GM12878 (cell line): Measurements from ENCODE around the gene ST7. TPM values are rescaled to one million over a fixed set of nuclear protein-coding genes. Genes with fewer than 3 reads are reported as not detected.

Source experiments
- ATAC-seq: fragments of 200-7000 bp; cut with Tn5 transposase; 3 replicates; pipeline ENCODE4 v1.9.1; 2020; ENCODE audit warnings: mild to moderate bottlenecking, moderate library complexity
- BruUV-seq: library from RNA; stranded (reverse); fragments of 400-500 nt; replicated peaks from 2 replicates; lab custom pipeline; 2021; lab: Mats Ljungman, UMichigan
- CTCF ChIA-PET: fragments of 300-600 bp; sonication (Branson Sonifier 250); formaldehyde crosslinking; extraction: SDS; loops from one replicate; lab custom pipeline; 2021; ENCODE audit warnings: inconsistent platforms; lab: Yijun Ruan, JAX
- POLR2A ChIA-PET: fragments of 350-600 bp; formaldehyde crosslinking; extraction: SDS; loops from one replicate; lab custom pipeline; 2021; ENCODE audit warnings: inconsistent platforms; lab: Charles Lee
- RAD21 ChIA-PET: fragments of 300-600 bp; sonication (Branson Sonifier 250); formaldehyde crosslinking; loops from one replicate; lab custom pipeline; 2023; ENCODE audit warnings: antibody characterized with exemption; ENCODE audit not compliant: unreplicated experiment; lab: Charles Lee
- SMC1A ChIA-PET: fragments of 300-600 bp; sonication (Branson Sonifier 250); formaldehyde crosslinking; loops from one replicate; lab custom pipeline; 2023; ENCODE audit not compliant: unreplicated experiment, uncharacterized antibody; lab: Charles Lee
- DNase-seq: peaks from one replicate; pipeline ENCODE4 v3.0.0-alpha.2; 2011; ENCODE audit warnings: low read depth, low spot score
- FAIRE-seq: peaks from 3 replicates; lab custom pipeline; 2011; peaks lifted over from hg19 to GRCh38; lab: Jason Lieb, UNC
- H2AFZ ChIP-seq: 2 replicates; pipeline ENCODE4 v1.6.0; 2011; ENCODE audit warnings: low read depth, low read length, control low read depth; ENCODE audit not compliant: control insufficient read depth
- H3K27ac ChIP-seq: 2 replicates; pipeline ENCODE4 v1.5.1; 2011; ENCODE audit warnings: control low read depth; ENCODE audit not compliant: control insufficient read depth, insufficient read depth
- H3K27me3 ChIP-seq, 2 experiments: replicated peaks in 1 of 2; 2 replicates each; pipeline versions ENCODE4 v1.6.0 to v1.6.1; 2011; ENCODE audit warnings: low read length in 1 of 2; ENCODE audit not compliant: control insufficient read depth in 2 of 2, insufficient read depth in 2 of 2
- H3K36me3 ChIP-seq, 2 experiments: 2 replicates each; pipeline ENCODE4 v1.5.1; 2011; ENCODE audit warnings: low read length in 1 of 2; ENCODE audit not compliant: control insufficient read depth in 2 of 2, insufficient read depth in 2 of 2
- H3K4me1 ChIP-seq: 2 replicates; pipeline ENCODE4 v1.6.1; 2011; ENCODE audit warnings: mild to moderate bottlenecking, low read length, moderate library complexity, mixed read lengths; ENCODE audit not compliant: control insufficient read depth, insufficient read depth
- H3K4me2 ChIP-seq: 2 replicates; pipeline ENCODE4 v1.6.0; 2011; ENCODE audit warnings: control low read depth; ENCODE audit not compliant: control insufficient read depth, insufficient read depth
- H3K4me3 ChIP-seq: fragments of 200-600 bp; sonication (generic); 2 replicates; pipeline ENCODE4 v1.5.1; 2016
- H3K79me2 ChIP-seq: 2 replicates; pipeline ENCODE4 v1.6.0; 2011; ENCODE audit warnings: low read length; ENCODE audit not compliant: control insufficient read depth, insufficient read depth
- H3K9ac ChIP-seq: 2 replicates; pipeline ENCODE4 v1.8.0; 2011; ENCODE audit warnings: low read length, control low read depth, mixed read lengths; ENCODE audit not compliant: control insufficient read depth, insufficient read depth
- H3K9me3 ChIP-seq: replicated peaks from 3 replicates; pipeline ENCODE4 v1.5.1; 2011; ENCODE audit warnings: mild to moderate bottlenecking, low read length; ENCODE audit not compliant: control insufficient read depth, insufficient read depth
- H4K20me1 ChIP-seq: 2 replicates; pipeline ENCODE4 v1.6.0; 2011; ENCODE audit not compliant: control insufficient read depth, insufficient read depth
- DPF2 ChIP-seq: fragments of 450-650 bp; IDR thresholded peaks from 2 replicates; pipeline ENCODE4 v1.6.1; 2017; ENCODE audit warnings: mild to moderate bottlenecking
- EGR1 ChIP-seq, 2 experiments: IDR thresholded peaks; 1 replicate in 1 of 2; 2 replicates in 1 of 2; pipeline ENCODE4 v1.6.1; 2011 to 2012; ENCODE audit warnings: low read depth in 2 of 2, low read length in 2 of 2, borderline replicate concordance in 1 of 2, mild to moderate bottlenecking in 1 of 2, moderate library complexity in 1 of 2
- NFYA ChIP-seq: IDR thresholded peaks from 2 replicates; pipeline ENCODE4 v1.6.1; 2011; ENCODE audit warnings: low read depth, mild to moderate bottlenecking, low read length, improper control_type of control experiment, borderline replicate concordance
- SMARCA5 ChIP-seq: fragments of 450-650 bp; IDR thresholded peaks from 2 replicates; pipeline ENCODE4 v1.6.1; 2017; ENCODE audit warnings: mild to moderate bottlenecking
- ZBED1 ChIP-seq: IDR thresholded peaks from 2 replicates; pipeline ENCODE4 v1.6.1; 2016; ENCODE audit warnings: borderline replicate concordance
- WGBS: methylation state at CpG from one replicate; pipeline ENCODE4 v1.1.6; 2016; ENCODE audit warnings: low lambda C conversion rate; ENCODE audit not compliant: insufficient replicate concordance, insufficient coverage; ENCODE audit errors: missing lambda C conversion rate; 5-methylcytosine and 5-hydroxymethylcytosine counted together
- in situ Hi-C: fragments of 300-500 bp; cut with MboI; formaldehyde crosslinking; loops from 9 replicates; pipeline ENCODE4 v1.14.3; 2018; ENCODE audit warnings: mixed read lengths
- intact Hi-C: fragments of 100-400 bp; cut with micrococcal nuclease; formaldehyde crosslinking; loops from one replicate; pipeline ENCODE4 v1.14.2; 2022; ENCODE audit not compliant: unreplicated experiment
- polyA plus RNA-seq, 11 experiments: library from polyadenylated mRNA; depleted of rRNA in 4 of 11; unstranded in 6 of 11; stranded (reverse) in 5 of 11; fragments of >200 nt; fragmentation: Nextera tagmentation in 4 of 11; fragmentation: Illumina TruSeq in 1 of 11; extraction: Ambion mirVana in 4 of 11; extraction: Trizol in 1 of 11; gene quantifications; 1 replicate in 1 of 11; 2 replicates in 10 of 11; pipeline versions ENCODE4 v1.2.1 to v1.2.3, GENCODE V29; 2011 to 2016; ENCODE audit warnings: inconsistent platforms in 2 of 11, missing spikeins in 2 of 11, low read depth in 1 of 11
- total RNA-seq, 4 experiments: library from RNA; depleted of rRNA in 3 of 4; stranded (reverse); fragments of >200 nt in 3 of 4; fragmentation: Illumina TruSeq in 1 of 4; extraction: Trizol in 1 of 4; gene quantifications; 2 replicates each; pipeline versions ENCODE4 v1.2.1 to v1.2.3, GENCODE V29; 2013 to 2021

Gene ST7
- total and polyA plus RNA-seq, 10 of the 15 experiments (the other 5 are each of a cell fraction or from before 2014, with no cell fraction given), result 27.7 to 76.4 (median 53.6) TPM

- DNase-seq (no peak), FAIRE-seq (no peak), ATAC-seq (0 out of 3 replicates have a peak, but pooled peaks have one; percentile 1)
- RAD21 ChIA-PET, result interaction anchor here (0.8 to 9.2 kb wide), 20 partner anchors 10 to 338 kb away, joined by 3 to 112 read pairs (median 4); no protein-coding TSS in a partner anchor
- POLR2A ChIA-PET, result interaction anchor here (0.9 to 1.8 kb wide), 7 partner anchors 10 to 101 kb away, joined by 3 to 7 read pairs (median 3); no protein-coding TSS in a partner anchor
- Histone ChIP-seq H3K4me3 (peak overlapping the region; percentile 46), H3K79me2 (peaks cover 76% of the 10 kb centered on the region), H3K36me3 (no peaks in the 10 kb centered on the region), H4K20me1 (no peaks in the 10 kb centered on the region), H2AFZ (no peak overlapping the region), H3K9ac (peak overlapping the region; percentile 49; the same call in 1 of the 2 replicates), H3K4me2 (peak overlapping the region; percentile 99), H3K4me1 (peaks cover 49% of the 10 kb centered on the region), H3K27ac (peak overlapping the region; percentile 100), H3K27me3 (no peaks in the 10 kb centered on the region), H3K9me3 (no peaks in the 10 kb centered on the region)
- in situ Hi-C loops (no loop called here), intact Hi-C loops (loop anchor here (2.0 to 10.0 kb wide), 2 partner anchors 53 to 1175 kb away; partner anchors contain the start of gene LSM8)
- no TSS peak for BruUV-seq
- SMC1A ChIA-PET, result interaction anchor here (0.9 to 11.1 kb wide), 23 partner anchors 10 to 356 kb away, joined by 3 to 223 read pairs (median 5); no protein-coding TSS in a partner anchor
- 63% methylated on average over 3 of the region's 3 CpGs for WGBS
- no peak for TF ChIP-seq NFYA
- TF ChIP-seq ZBED1, result no peak
- no peak for TF ChIP-seq DPF2
- no peak for TF ChIP-seq EGR1 (IDR thresholded peaks at IDR 0.05; ENCODE audit: borderline replicate concordance in 1 of 2, low read depth in 2 of 2, low read length in 2 of 2)
- 0 out of 2 replicates have a peak, but pooled peaks have one; percentile 44 for TF ChIP-seq SMARCA5
- CTCF ChIA-PET, result interaction anchor here (1.0 to 10.7 kb wide), 10 partner anchors 10 to 117 kb away, joined by 3 to 287 read pairs (median 6); no protein-coding TSS in a partner anchor
Measured at GRCh38 chr7:117009705-117010361, 56.5 kb downstream of the ST7 start.
